PFSK-1 (cell line): ENCODE data around the gene RUNX2.

Source experiments
- FOXP2 ChIP-seq: optimal IDR thresholded peaks from 2 replicates; pipeline ENCODE3; 2011; ENCODE audit warnings: borderline replicate concordance, control low read depth, inconsistent platforms; ENCODE audit not compliant: insufficient read depth; ENCODE audit errors: extremely low read length, extremely low read depth
- POLR2AphosphoS5 ChIP-seq: IDR thresholded peaks from 2 replicates; pipeline ENCODE4 v1.6.1; 2012; ENCODE audit warnings: low read depth, mild to moderate bottlenecking, control low read depth, low read length, moderate library complexity
- REST ChIP-seq, 2 experiments: IDR thresholded peaks; 2 replicates each; pipeline versions ENCODE4 v1.6.1 to v1.8.0; 2011 to 2012; ENCODE audit warnings: low read depth in 2 of 2, low read length in 2 of 2, control low read depth in 1 of 2, inconsistent platforms in 1 of 2, mild to moderate bottlenecking in 1 of 2, moderate library complexity in 1 of 2; ENCODE audit not compliant: insufficient read depth in 1 of 2
- SIN3A ChIP-seq: IDR thresholded peaks from 2 replicates; pipeline ENCODE4 v1.6.1; 2012; ENCODE audit warnings: mild to moderate bottlenecking, low read length, moderate library complexity, borderline replicate concordance; ENCODE audit not compliant: insufficient read depth
- TAF1 ChIP-seq: IDR thresholded peaks from 2 replicates; pipeline ENCODE4 v1.6.1; 2012; ENCODE audit warnings: low read length, control low read depth, borderline replicate concordance; ENCODE audit not compliant: insufficient read depth

Gene RUNX2

GRCh38 chr6:45448417-45449389 is 120.6 kb downstream of the RUNX2 start:
- no peak for TF ChIP-seq REST (IDR thresholded peaks at IDR 0.05; ENCODE audit: insufficient read depth in 1 of 2, low read depth in 2 of 2, low read length in 2 of 2)

- no peak for TF ChIP-seq TAF1
- no peak for TF ChIP-seq FOXP2
- no peak for TF ChIP-seq SIN3A
- no peak for TF ChIP-seq POLR2AphosphoS5
- TF ChIP-seq REST (IDR thresholded peaks at IDR 0.05; ENCODE audit: insufficient read depth in 1 of 2, low read depth in 2 of 2, low read length in 2 of 2): no peak
These were observed 122.0 kb downstream of the RUNX2 start for GRCh38 chr6:45450132-45450531.

GRCh38 chr6:45450831-45451230 is 122.7 kb downstream of the RUNX2 start:
- TF ChIP-seq REST (IDR thresholded peaks at IDR 0.05; ENCODE audit: insufficient read depth in 1 of 2, low read depth in 2 of 2, low read length in 2 of 2) (no peak), FOXP2 (no peak), TAF1 (no peak), SIN3A (no peak), POLR2AphosphoS5 (no peak)

GRCh38 chr6:45454008-45454911 is 126.1 kb downstream of the RUNX2 start:
- no peak for TF ChIP-seq SIN3A

- TF ChIP-seq REST (IDR thresholded peaks at IDR 0.05; ENCODE audit: insufficient read depth in 1 of 2, low read depth in 2 of 2, low read length in 2 of 2) (no peak), SIN3A (no peak)
These were observed 127.3 kb downstream of the RUNX2 start for GRCh38 chr6:45455408-45455807.
